GM12878 (cell line): ENCODE measurements around the gene LRRIQ4. TPM values are rescaled to one million over a fixed set of nuclear protein-coding genes. Genes with fewer than 3 reads are reported as not detected.

Experiments used
- ATAC-seq: fragments of 200-7000 bp; cut with Tn5 transposase; 3 replicates; pipeline ENCODE4 v1.9.1; 2020; ENCODE audit warnings: mild to moderate bottlenecking, moderate library complexity
- BruUV-seq: library from RNA; stranded (reverse); fragments of 400-500 nt; replicated peaks from 2 replicates; lab custom pipeline; 2021; lab: Mats Ljungman, UMichigan
- CTCF ChIA-PET: fragments of 300-600 bp; sonication (Branson Sonifier 250); formaldehyde crosslinking; extraction: SDS; loops from one replicate; lab custom pipeline; 2021; ENCODE audit warnings: inconsistent platforms; lab: Yijun Ruan, JAX
- POLR2A ChIA-PET: fragments of 350-600 bp; formaldehyde crosslinking; extraction: SDS; loops from one replicate; lab custom pipeline; 2021; ENCODE audit warnings: inconsistent platforms; lab: Charles Lee
- RAD21 ChIA-PET: fragments of 300-600 bp; sonication (Branson Sonifier 250); formaldehyde crosslinking; loops from one replicate; lab custom pipeline; 2023; ENCODE audit warnings: antibody characterized with exemption; ENCODE audit not compliant: unreplicated experiment; lab: Charles Lee
- SMC1A ChIA-PET: fragments of 300-600 bp; sonication (Branson Sonifier 250); formaldehyde crosslinking; loops from one replicate; lab custom pipeline; 2023; ENCODE audit not compliant: unreplicated experiment, uncharacterized antibody; lab: Charles Lee
- DNase-seq: peaks from one replicate; pipeline ENCODE4 v3.0.0-alpha.2; 2011; ENCODE audit warnings: low read depth, low spot score
- FAIRE-seq: peaks from 3 replicates; lab custom pipeline; 2011; peaks lifted over from hg19 to GRCh38; lab: Jason Lieb, UNC
- H2AFZ ChIP-seq: 2 replicates; pipeline ENCODE4 v1.6.0; 2011; ENCODE audit warnings: low read depth, low read length, control low read depth; ENCODE audit not compliant: control insufficient read depth
- H3K27ac ChIP-seq: 2 replicates; pipeline ENCODE4 v1.5.1; 2011; ENCODE audit warnings: control low read depth; ENCODE audit not compliant: control insufficient read depth, insufficient read depth
- H3K27me3 ChIP-seq, 2 experiments: replicated peaks in 1 of 2; 2 replicates each; pipeline versions ENCODE4 v1.6.0 to v1.6.1; 2011; ENCODE audit warnings: low read length in 1 of 2; ENCODE audit not compliant: control insufficient read depth in 2 of 2, insufficient read depth in 2 of 2
- H3K36me3 ChIP-seq, 2 experiments: 2 replicates each; pipeline ENCODE4 v1.5.1; 2011; ENCODE audit warnings: low read length in 1 of 2; ENCODE audit not compliant: control insufficient read depth in 2 of 2, insufficient read depth in 2 of 2
- H3K4me1 ChIP-seq: 2 replicates; pipeline ENCODE4 v1.6.1; 2011; ENCODE audit warnings: mild to moderate bottlenecking, low read length, moderate library complexity, mixed read lengths; ENCODE audit not compliant: control insufficient read depth, insufficient read depth
- H3K4me2 ChIP-seq: 2 replicates; pipeline ENCODE4 v1.6.0; 2011; ENCODE audit warnings: control low read depth; ENCODE audit not compliant: control insufficient read depth, insufficient read depth
- H3K4me3 ChIP-seq: fragments of 200-600 bp; sonication (generic); 2 replicates; pipeline ENCODE4 v1.5.1; 2016
- H3K79me2 ChIP-seq: 2 replicates; pipeline ENCODE4 v1.6.0; 2011; ENCODE audit warnings: low read length; ENCODE audit not compliant: control insufficient read depth, insufficient read depth
- H3K9ac ChIP-seq: 2 replicates; pipeline ENCODE4 v1.8.0; 2011; ENCODE audit warnings: low read length, control low read depth, mixed read lengths; ENCODE audit not compliant: control insufficient read depth, insufficient read depth
- H3K9me3 ChIP-seq: replicated peaks from 3 replicates; pipeline ENCODE4 v1.5.1; 2011; ENCODE audit warnings: mild to moderate bottlenecking, low read length; ENCODE audit not compliant: control insufficient read depth, insufficient read depth
- H4K20me1 ChIP-seq: 2 replicates; pipeline ENCODE4 v1.6.0; 2011; ENCODE audit not compliant: control insufficient read depth, insufficient read depth
- KLF5 ChIP-seq: fragments of 450-650 bp; IDR thresholded peaks from 2 replicates; pipeline ENCODE4 v1.6.1; 2014; ENCODE audit warnings: mild to moderate bottlenecking; ENCODE audit not compliant: partially characterized antibody
- MTA3 ChIP-seq: IDR thresholded peaks from 2 replicates; pipeline ENCODE4 v1.6.1; 2012; ENCODE audit warnings: low read length, inconsistent platforms, borderline replicate concordance
- PAX5 ChIP-seq: IDR thresholded peaks from 2 replicates; pipeline ENCODE4 v1.6.1; 2011; ENCODE audit warnings: low read depth, low read length, borderline replicate concordance
- STAT3 ChIP-seq: IDR thresholded peaks from 2 replicates; pipeline ENCODE4 v1.6.1; 2011; ENCODE audit warnings: low read depth, low read length, improper control_type of control experiment
- WGBS: methylation state at CpG from one replicate; pipeline ENCODE4 v1.1.6; 2016; ENCODE audit warnings: low lambda C conversion rate; ENCODE audit not compliant: insufficient replicate concordance, insufficient coverage; ENCODE audit errors: missing lambda C conversion rate; 5-methylcytosine and 5-hydroxymethylcytosine counted together
- in situ Hi-C: fragments of 300-500 bp; cut with MboI; formaldehyde crosslinking; loops from 9 replicates; pipeline ENCODE4 v1.14.3; 2018; ENCODE audit warnings: mixed read lengths
- intact Hi-C: fragments of 100-400 bp; cut with micrococcal nuclease; formaldehyde crosslinking; loops from one replicate; pipeline ENCODE4 v1.14.2; 2022; ENCODE audit not compliant: unreplicated experiment
- polyA plus RNA-seq, 11 experiments: library from polyadenylated mRNA; depleted of rRNA in 4 of 11; unstranded in 6 of 11; stranded (reverse) in 5 of 11; fragments of >200 nt; fragmentation: Nextera tagmentation in 4 of 11; fragmentation: Illumina TruSeq in 1 of 11; extraction: Ambion mirVana in 4 of 11; extraction: Trizol in 1 of 11; gene quantifications; 1 replicate in 1 of 11; 2 replicates in 10 of 11; pipeline versions ENCODE4 v1.2.1 to v1.2.3, GENCODE V29; 2011 to 2016; ENCODE audit warnings: inconsistent platforms in 2 of 11, missing spikeins in 2 of 11, low read depth in 1 of 11
- total RNA-seq, 4 experiments: library from RNA; depleted of rRNA in 3 of 4; stranded (reverse); fragments of >200 nt in 3 of 4; fragmentation: Illumina TruSeq in 1 of 4; extraction: Trizol in 1 of 4; gene quantifications; 2 replicates each; pipeline versions ENCODE4 v1.2.1 to v1.2.3, GENCODE V29; 2013 to 2021
- TF ChIP-seq, protein P1 (sequence below): fragments of 450-650 bp; IDR thresholded peaks from 2 replicates; pipeline ENCODE4 v1.6.1; 2016; ENCODE audit warnings: mild to moderate bottlenecking
- TF ChIP-seq, protein P2 (sequence below): fragments of 450-650 bp; IDR thresholded peaks from 2 replicates; pipeline ENCODE4 v1.6.1; 2017; ENCODE audit warnings: antibody characterized with exemption, mild to moderate bottlenecking, moderate library complexity
- TF ChIP-seq, protein P3 (sequence below): IDR thresholded peaks from 2 replicates; pipeline ENCODE4 v1.6.1; 2011; ENCODE audit warnings: borderline replicate concordance, low read depth, mild to moderate bottlenecking, moderate library complexity, mixed read lengths, low read length; ENCODE audit not compliant: insufficient read depth; ENCODE audit errors: extremely low read length

The LRRIQ4 gene
- total and polyA plus RNA-seq, 10 of the 15 experiments (the other 5 are each of a cell fraction or from before 2014, with no cell fraction given) = 0.06 to 0.21 (median 0.14) TPM; not detected in 3

DNA sequence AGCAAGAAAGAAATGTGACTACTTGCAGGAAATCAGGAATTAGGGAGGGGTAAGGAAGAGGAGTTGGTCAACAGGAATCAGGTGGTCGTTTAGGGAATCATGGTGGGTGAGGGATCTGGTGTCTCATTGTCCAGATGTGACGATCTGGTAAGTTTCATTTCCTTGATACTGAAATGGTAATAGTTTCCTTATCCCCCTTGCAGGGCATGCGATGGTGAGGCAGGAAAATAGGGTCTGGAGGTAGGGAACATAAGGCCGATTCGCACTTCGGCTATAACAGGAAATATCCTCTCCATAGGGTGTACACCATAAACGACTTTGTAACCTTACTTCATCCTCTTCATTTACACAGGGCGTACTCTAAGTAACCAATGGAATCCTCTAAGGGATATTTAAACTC is 608 bp downstream of the LRRIQ4 start:
- ChIA-PET POLR2A (interaction anchor here (0.5 kb wide), 1 partner anchor 229 kb away, joined by 4 read pairs; no protein-coding TSS in a partner anchor), CTCF (interaction anchor here (0.6 to 1.7 kb wide), 7 partner anchors 13 to 240 kb away, joined by 3 to 4 read pairs (median 3); no protein-coding TSS in a partner anchor), SMC1A (interaction anchor here (0.7 to 1.9 kb wide), 5 partner anchors 9 to 152 kb away, joined by 3 to 5 read pairs (median 3); no protein-coding TSS in a partner anchor), RAD21 (interaction anchor here (0.7 to 2.1 kb wide), 8 partner anchors 16 to 241 kb away, joined by 3 to 10 read pairs (median 4); partner anchors contain the start of gene MYNN)
- H3K79me2 ChIP-seq = no peaks in the 10 kb centered on the region
- no peaks in the 10 kb centered on the region for H4K20me1 ChIP-seq
- H3K27me3 ChIP-seq = no peaks in the 10 kb centered on the region
- TF ChIP-seq MTA3 (peak; percentile 78; the same call in 1 of the 2 replicates), PAX5 (no peak)
- peak overlapping the region; percentile 53 for H3K9ac ChIP-seq
- FAIRE-seq (no peak), ATAC-seq (no peak), DNase-seq (no peak)
- in situ Hi-C loops (no loop called here), intact Hi-C loops (loop anchor here (1.0 kb wide), 1 partner anchor 40 kb away; the partner anchor contains the start of gene MYNN)
- peak overlapping the region; percentile 94 for H2AFZ ChIP-seq
- H3K36me3 ChIP-seq = no peaks in the 10 kb centered on the region
- peak overlapping the region; percentile 100 for H3K4me2 ChIP-seq
- BruUV-seq = no TSS peak
- H3K4me1 ChIP-seq = peaks cover 12% of the 10 kb centered on the region
- H3K4me3 ChIP-seq = peak overlapping the region; percentile 71
- H3K9me3 ChIP-seq = peaks cover 3% of the 10 kb centered on the region; the same call in 1 of the 3 replicates
- 3% methylated on average over 8 of the region's 8 CpGs for WGBS
- H3K27ac ChIP-seq = peak overlapping the region; percentile 45

DNA sequence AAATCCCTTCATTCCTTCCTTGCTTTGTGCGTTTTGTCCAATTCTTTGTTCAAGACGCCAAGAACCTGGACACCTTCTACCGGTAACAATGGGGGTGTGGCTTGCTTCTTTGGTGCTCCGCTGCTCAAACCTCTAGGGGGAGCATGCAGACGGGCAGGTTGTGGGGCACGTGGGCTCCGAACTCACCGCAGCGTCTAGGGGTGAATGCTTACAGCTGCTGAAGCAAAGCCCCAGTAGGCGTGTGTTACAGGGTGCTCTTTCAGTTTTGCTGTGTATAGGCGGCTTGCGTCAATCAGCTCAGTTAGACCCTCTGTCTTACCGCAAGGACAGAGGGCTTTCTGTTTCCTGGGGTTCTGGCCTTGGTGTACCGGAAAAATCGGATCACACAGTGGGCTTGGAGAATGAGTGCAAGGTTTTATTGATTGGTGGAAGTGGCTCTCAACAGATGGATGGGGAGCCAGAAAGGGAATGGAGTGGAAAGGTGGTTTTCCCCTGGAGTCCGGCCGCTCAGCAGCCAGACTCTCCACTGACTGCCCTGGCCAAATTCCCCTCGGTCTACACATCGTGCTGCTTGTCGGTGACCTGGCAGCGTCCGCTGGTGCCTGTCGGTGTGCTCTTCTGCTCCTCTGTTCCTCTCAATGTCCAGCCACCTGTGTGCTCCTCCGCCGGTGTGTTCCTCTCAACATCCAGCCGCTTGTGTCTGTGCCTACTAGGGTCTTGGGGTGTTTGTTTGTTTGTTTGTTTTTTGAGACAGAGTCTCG is 1.3 kb downstream of the LRRIQ4 start:
- Histone ChIP-seq H2AFZ (peak overlapping the region; percentile 94), H3K4me1 (peaks cover 12% of the 10 kb centered on the region), H3K36me3 (no peaks in the 10 kb centered on the region), H3K4me3 (peak overlapping the region; percentile 71), H3K27ac (peak overlapping the region; percentile 77), H3K27me3 (no peaks in the 10 kb centered on the region), H4K20me1 (no peaks in the 10 kb centered on the region), H3K79me2 (no peaks in the 10 kb centered on the region), H3K4me2 (peak overlapping the region; percentile 100), H3K9me3 (peaks cover 3% of the 10 kb centered on the region; the same call in 1 of the 3 replicates), H3K9ac (peak overlapping the region; percentile 60)
- RAD21 ChIA-PET = interaction anchor here (0.7 to 2.1 kb wide), 7 partner anchors 18 to 240 kb away, joined by 3 to 10 read pairs (median 4); partner anchors contain the start of gene MYNN
- in situ Hi-C loops (no loop called here), intact Hi-C loops (loop anchor here (1.0 kb wide), 1 partner anchor 41 kb away; the partner anchor contains the start of gene MYNN)
- TSS peak; percentile 84 for BruUV-seq
- DNase-seq (peak; percentile 83), FAIRE-seq (peak; percentile 90), ATAC-seq (peak; percentile 91)
- SMC1A ChIA-PET = interaction anchor here (0.7 to 1.9 kb wide), 4 partner anchors 8 to 151 kb away, joined by 3 to 5 read pairs (median 4); no protein-coding TSS in a partner anchor
- WGBS = 8% methylated on average over 25 of the region's 27 CpGs
- CTCF ChIA-PET = interaction anchor here (0.8 to 1.7 kb wide), 7 partner anchors 12 to 239 kb away, joined by 3 to 4 read pairs (median 3); partner anchors contain the start of genes SEC62 and TERC
- POLR2A ChIA-PET = interaction anchor here (0.5 kb wide), 1 partner anchor 228 kb away, joined by 4 read pairs; no protein-coding TSS in a partner anchor
- TF ChIP-seq, protein P1, sequence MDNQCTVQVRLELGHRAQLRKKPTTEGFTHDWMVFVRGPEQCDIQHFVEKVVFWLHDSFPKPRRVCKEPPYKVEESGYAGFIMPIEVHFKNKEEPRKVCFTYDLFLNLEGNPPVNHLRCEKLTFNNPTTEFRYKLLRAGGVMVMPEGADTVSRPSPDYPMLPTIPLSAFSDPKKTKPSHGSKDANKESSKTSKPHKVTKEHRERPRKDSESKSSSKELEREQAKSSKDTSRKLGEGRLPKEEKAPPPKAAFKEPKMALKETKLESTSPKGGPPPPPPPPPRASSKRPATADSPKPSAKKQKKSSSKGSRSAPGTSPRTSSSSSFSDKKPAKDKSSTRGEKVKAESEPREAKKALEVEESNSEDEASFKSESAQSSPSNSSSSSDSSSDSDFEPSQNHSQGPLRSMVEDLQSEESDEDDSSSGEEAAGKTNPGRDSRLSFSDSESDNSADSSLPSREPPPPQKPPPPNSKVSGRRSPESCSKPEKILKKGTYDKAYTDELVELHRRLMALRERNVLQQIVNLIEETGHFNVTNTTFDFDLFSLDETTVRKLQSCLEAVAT = peak; percentile 68; the same call in 1 of the 2 replicates
- TF ChIP-seq, protein P2, sequence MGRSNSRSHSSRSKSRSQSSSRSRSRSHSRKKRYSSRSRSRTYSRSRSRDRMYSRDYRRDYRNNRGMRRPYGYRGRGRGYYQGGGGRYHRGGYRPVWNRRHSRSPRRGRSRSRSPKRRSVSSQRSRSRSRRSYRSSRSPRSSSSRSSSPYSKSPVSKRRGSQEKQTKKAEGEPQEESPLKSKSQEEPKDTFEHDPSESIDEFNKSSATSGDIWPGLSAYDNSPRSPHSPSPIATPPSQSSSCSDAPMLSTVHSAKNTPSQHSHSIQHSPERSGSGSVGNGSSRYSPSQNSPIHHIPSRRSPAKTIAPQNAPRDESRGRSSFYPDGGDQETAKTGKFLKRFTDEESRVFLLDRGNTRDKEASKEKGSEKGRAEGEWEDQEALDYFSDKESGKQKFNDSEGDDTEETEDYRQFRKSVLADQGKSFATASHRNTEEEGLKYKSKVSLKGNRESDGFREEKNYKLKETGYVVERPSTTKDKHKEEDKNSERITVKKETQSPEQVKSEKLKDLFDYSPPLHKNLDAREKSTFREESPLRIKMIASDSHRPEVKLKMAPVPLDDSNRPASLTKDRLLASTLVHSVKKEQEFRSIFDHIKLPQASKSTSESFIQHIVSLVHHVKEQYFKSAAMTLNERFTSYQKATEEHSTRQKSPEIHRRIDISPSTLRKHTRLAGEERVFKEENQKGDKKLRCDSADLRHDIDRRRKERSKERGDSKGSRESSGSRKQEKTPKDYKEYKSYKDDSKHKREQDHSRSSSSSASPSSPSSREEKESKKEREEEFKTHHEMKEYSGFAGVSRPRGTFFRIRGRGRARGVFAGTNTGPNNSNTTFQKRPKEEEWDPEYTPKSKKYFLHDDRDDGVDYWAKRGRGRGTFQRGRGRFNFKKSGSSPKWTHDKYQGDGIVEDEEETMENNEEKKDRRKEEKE = no peak
- TF ChIP-seq STAT3 (no peak), KLF5 (peak; percentile 52)
- TF ChIP-seq, protein P3, sequence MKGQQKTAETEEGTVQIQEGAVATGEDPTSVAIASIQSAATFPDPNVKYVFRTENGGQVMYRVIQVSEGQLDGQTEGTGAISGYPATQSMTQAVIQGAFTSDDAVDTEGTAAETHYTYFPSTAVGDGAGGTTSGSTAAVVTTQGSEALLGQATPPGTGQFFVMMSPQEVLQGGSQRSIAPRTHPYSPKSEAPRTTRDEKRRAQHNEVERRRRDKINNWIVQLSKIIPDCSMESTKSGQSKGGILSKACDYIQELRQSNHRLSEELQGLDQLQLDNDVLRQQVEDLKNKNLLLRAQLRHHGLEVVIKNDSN = peak; percentile 85
